K562 (cell line): ENCODE results near the gene KMT2A. TPM values are rescaled to one million over a fixed set of nuclear protein-coding genes. Genes with fewer than 3 reads are reported as not detected.
A peak's percentile ranks its signal among the peaks of the same experiment; 100 is the strongest.

Experiments used
- ATAC-seq: fragments of 200-7000 bp; cut with Tn5 transposase; 3 replicates; pipeline ENCODE4 v1.9.1; 2020; ENCODE audit warnings: moderate library complexity
- BruUV-seq: library from RNA; stranded (reverse); fragments of 400-500 nt; replicated peaks from 2 replicates; lab custom pipeline; 2021; lab: Mats Ljungman, UMichigan
- CTCF ChIA-PET: fragments of 300-600 bp; formaldehyde crosslinking; extraction: SDS; loops from one replicate; lab custom pipeline; 2021; ENCODE audit warnings: low intra/inter-chr PET ratio; lab: Yijun Ruan, JAX
- POLR2A ChIA-PET: fragments of 300-600, 350-650 bp; sonication (Branson Sonifier 250); formaldehyde crosslinking; extraction: SDS; loops from one replicate; lab custom pipeline; 2021; ENCODE audit warnings: antibody characterized with exemption, inconsistent platforms; lab: Yijun Ruan, JAX
- DNase-seq, 4 experiments: peaks; one replicate each; pipeline versions ENCODE4 v3.0.0 to v3.0.0-alpha.2; 2011 to 2018; ENCODE audit warnings: low spot score in 3 of 4, mixed read lengths in 3 of 4; ENCODE audit errors: extremely low read depth in 1 of 4
- FAIRE-seq: peaks from 2 replicates; lab custom pipeline; 2011; peaks lifted over from hg19 to GRCh38; lab: Jason Lieb, UNC
- H2AFZ ChIP-seq: 2 replicates; pipeline ENCODE4 v1.6.0; 2011; ENCODE audit warnings: low read depth, low read length, control low read depth, inconsistent platforms
- H3K27ac ChIP-seq: fragments of 200-600 bp; 3 replicates; pipeline ENCODE4 v1.8.0; 2011; ENCODE audit warnings: low read depth, mild to moderate bottlenecking, control low read depth, inconsistent platforms, low read length, moderate library complexity, mixed read lengths; ENCODE audit errors: extremely low read depth
- H3K27me3 ChIP-seq, 2 experiments: fragments of 300-600 bp in 1 of 2; 2 replicates in 1 of 2; 3 replicates in 1 of 2; pipeline versions ENCODE4 v1.6.0 to v1.8.0; 2011; ENCODE audit warnings: inconsistent platforms in 2 of 2, low read length in 2 of 2, mild to moderate bottlenecking in 1 of 2, mixed read lengths in 1 of 2, moderate library complexity in 1 of 2; ENCODE audit not compliant: control insufficient read depth in 2 of 2, insufficient read depth in 2 of 2
- H3K36me3 ChIP-seq: fragments of 300-600 bp; 3 replicates; pipeline ENCODE4 v1.8.0; 2011; ENCODE audit warnings: mild to moderate bottlenecking, low read length, inconsistent platforms; ENCODE audit not compliant: control insufficient read depth, insufficient read depth
- H3K4me1 ChIP-seq, 2 experiments: fragments of 200-600 bp in 1 of 2; replicated peaks in 1 of 2; 2 replicates in 1 of 2; 3 replicates in 1 of 2; pipeline versions ENCODE4 v1.5.1 to v1.8.0; 2011; ENCODE audit warnings: inconsistent platforms in 2 of 2, low read length in 2 of 2, mild to moderate bottlenecking in 1 of 2, mixed read lengths in 1 of 2, moderate library complexity in 1 of 2; ENCODE audit not compliant: control insufficient read depth in 2 of 2, insufficient read depth in 2 of 2
- H3K4me2 ChIP-seq: 2 replicates; pipeline ENCODE4 v1.6.1; 2011; ENCODE audit warnings: low read length, control low read depth, inconsistent platforms, mixed read lengths; ENCODE audit not compliant: insufficient read depth
- H3K4me3 ChIP-seq: fragments of 200-600 bp; sonication (generic), shearing (Covaris generic); 2 replicates; pipeline ENCODE4 v1.5.1; 2016; ENCODE audit warnings: control low read depth, inconsistent platforms
- H3K79me2 ChIP-seq: fragments of 200-600 bp; 3 replicates; pipeline ENCODE4 v1.8.0; 2011; ENCODE audit warnings: low read length, inconsistent platforms; ENCODE audit not compliant: control insufficient read depth, insufficient read depth
- H3K9ac ChIP-seq, 2 experiments: 2 replicates each; pipeline versions ENCODE4 v1.6.0 to v1.6.1; 2011; ENCODE audit warnings: low read depth in 2 of 2, low read length in 2 of 2, control low read depth in 1 of 2, inconsistent platforms in 1 of 2, mild to moderate bottlenecking in 1 of 2, mixed read lengths in 1 of 2; ENCODE audit not compliant: insufficient read depth in 1 of 2
- H3K9me1 ChIP-seq: one replicate; pipeline ENCODE4 v1.6.0; 2011; ENCODE audit warnings: inconsistent platforms, mild to moderate bottlenecking, low read length, moderate library complexity; ENCODE audit not compliant: control insufficient read depth, insufficient read depth
- H3K9me3 ChIP-seq: replicated peaks from 2 replicates; pipeline ENCODE4 v1.5.1; 2011; ENCODE audit warnings: low read depth, low read length, inconsistent platforms; ENCODE audit not compliant: control insufficient read depth, insufficient read depth
- H4K20me1 ChIP-seq: replicated peaks from 2 replicates; pipeline ENCODE4 v1.6.1; 2011; ENCODE audit warnings: low read length, inconsistent platforms, mixed read lengths; ENCODE audit not compliant: control insufficient read depth, insufficient read depth
- CTBP1 ChIP-seq: fragments of 450-650 bp; IDR thresholded peaks from 2 replicates; pipeline ENCODE4 v1.6.1; 2016; ENCODE audit warnings: borderline replicate concordance
- GATA2 ChIP-seq: sonication (generic); formaldehyde crosslinking; IDR thresholded peaks from 2 replicates; pipeline ENCODE4 v1.4.0; 2020; ENCODE audit warnings: mild to moderate bottlenecking, missing genetic modification reagents
- NCOA1 ChIP-seq: fragments of 450-650 bp; IDR thresholded peaks from 2 replicates; pipeline ENCODE4 v1.6.1; 2016; ENCODE audit warnings: low read depth
- SIN3A ChIP-seq, 2 experiments: fragments of 150-350 bp in 1 of 2; IDR thresholded peaks; 2 replicates each; pipeline ENCODE4 v1.6.1; 2011 to 2016; ENCODE audit warnings: borderline replicate concordance in 2 of 2, low read depth in 2 of 2, low read length in 2 of 2, mild to moderate bottlenecking in 2 of 2, moderate library complexity in 2 of 2; ENCODE audit not compliant: control insufficient read depth in 1 of 2
- SMARCE1 ChIP-seq: fragments of 450-650 bp; IDR thresholded peaks from 2 replicates; pipeline ENCODE4 v1.7.1; 2016; ENCODE audit warnings: mild to moderate bottlenecking
- ZC3H11A ChIP-seq: IDR thresholded peaks from 2 replicates; pipeline ENCODE4 v1.6.1; 2012; ENCODE audit warnings: low read depth, low read length, improper control_type of control experiment
- ZNF263 ChIP-seq: sonication (generic); formaldehyde crosslinking; IDR thresholded peaks from 2 replicates; pipeline ENCODE4 v1.8.0; 2022; ENCODE audit warnings: mild to moderate bottlenecking, missing genetic modification reagents, borderline replicate concordance
- WGBS: fragments of 100-300 bp; shearing (Covaris generic); methylation state at CpG from one replicate; pipeline ENCODE4 v1.1.6; 2016; ENCODE audit warnings: low coverage, mixed read lengths; ENCODE audit not compliant: insufficient coverage; ENCODE audit errors: missing lambda C conversion rate; 5-methylcytosine and 5-hydroxymethylcytosine counted together
- in situ Hi-C: fragments of 300-500 bp; cut with MboI; formaldehyde crosslinking; loops from 4 replicates; pipeline ENCODE4 v1.15.0; 2018; ENCODE audit warnings: inconsistent platforms, mixed read lengths
- intact Hi-C: fragments of 100-400 bp; cut with micrococcal nuclease; formaldehyde crosslinking; loops from 2 replicates; pipeline ENCODE4 v1.14.2; 2022
- polyA plus RNA-seq, 8 experiments: library from polyadenylated mRNA; depleted of rRNA in 4 of 8; stranded (reverse) in 5 of 8; unstranded in 3 of 8; fragments of >200 nt; fragmentation: Nextera tagmentation in 2 of 8; fragmentation: Illumina TruSeq in 1 of 8; extraction: Ambion mirVana in 2 of 8; extraction: Trizol in 1 of 8; gene quantifications; 2 replicates each; pipeline versions ENCODE4 v1.2.1 to v1.2.3, GENCODE V29; 2011 to 2014; ENCODE audit warnings: inconsistent platforms in 1 of 8, missing spikeins in 1 of 8
- total RNA-seq, 7 experiments: library from RNA; depleted of rRNA in 6 of 7; stranded (reverse); fragments of >200 nt in 6 of 7; fragmentation: Illumina TruSeq in 2 of 7; extraction: Trizol in 2 of 7; gene quantifications; 2 replicates each; pipeline versions ENCODE4 v1.2.1 to v1.2.3, GENCODE V29; 2011 to 2021; ENCODE audit warnings: low replicate concordance in 1 of 7
- TF ChIP-seq, protein P1 (sequence below): fragments of 200-600 bp; sonication (generic); IDR thresholded peaks from one replicate; pipeline ENCODE4 v1.6.1; 2012; ENCODE audit warnings: mild to moderate bottlenecking, low read depth, low read length, inconsistent platforms

Gene KMT2A
- total and polyA plus RNA-seq, 9 of the 15 experiments (the other 6 are each of a cell fraction or from before 2014, with no cell fraction given): 9.6 to 59.9 (median 32.6) TPM

DNA sequence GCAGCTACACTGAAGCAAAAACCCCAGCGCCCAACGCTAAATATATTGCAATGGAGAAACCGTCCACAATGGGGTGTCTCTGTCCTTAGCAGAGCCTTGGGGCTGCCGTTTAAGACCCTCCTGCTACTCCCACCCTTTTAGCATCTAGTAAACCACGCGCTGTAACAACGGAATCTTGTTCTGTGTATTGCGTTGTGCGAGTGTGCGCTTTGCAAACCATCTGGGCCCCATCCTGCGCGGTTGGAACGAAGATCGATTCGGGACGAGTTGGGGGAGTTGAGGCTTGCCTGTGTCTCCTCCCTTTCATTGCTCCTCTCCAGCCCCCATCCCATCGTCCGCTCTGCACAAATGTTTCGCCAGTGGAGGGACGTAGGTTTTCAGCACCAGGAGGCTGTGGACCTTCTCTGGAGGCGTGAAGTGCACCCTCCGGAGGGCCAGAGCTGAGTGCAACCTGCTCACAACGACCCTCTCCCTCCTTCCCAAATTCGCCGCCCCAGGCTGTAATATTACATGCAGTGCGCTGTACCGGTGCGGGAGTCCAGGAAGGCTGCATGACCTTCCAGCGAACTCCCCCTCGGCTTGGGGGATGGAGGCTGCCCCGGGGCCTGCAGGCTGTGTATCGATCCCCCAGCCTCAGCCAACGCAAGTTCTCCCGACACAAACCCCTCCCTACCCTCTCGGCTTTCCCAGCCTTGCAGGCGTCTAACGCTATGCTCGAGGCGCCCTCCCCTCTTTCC lies 1.6 kb upstream of the KMT2A start:
- H3K79me2 ChIP-seq: peaks cover 36% of the 10 kb centered on the region
- H2AFZ ChIP-seq: peak overlapping the region; percentile 90
- H3K4me2 ChIP-seq: peak overlapping the region; percentile 96
- ChIA-PET CTCF (interaction anchor here (0.5 kb wide), 1 partner anchor 353 kb away, joined by 3 read pairs; no protein-coding TSS in a partner anchor), POLR2A (interaction anchor here (0.5 to 2.0 kb wide), 8 partner anchors 15 to 81 kb away, joined by 3 to 6 read pairs (median 3); no protein-coding TSS in a partner anchor)
- peak; percentile 11 for ATAC-seq
- no peaks in the 10 kb centered on the region for H3K9me3 ChIP-seq
- FAIRE-seq: peak; percentile 72
- no peaks in the 10 kb centered on the region for H3K27me3 ChIP-seq
- in situ Hi-C loops (no loop called here), intact Hi-C loops (no loop called here)
- no TSS peak for BruUV-seq
- peaks cover 23% of the 10 kb centered on the region for H4K20me1 ChIP-seq
- peak overlapping the region; percentile 79 for H3K27ac ChIP-seq
- peak overlapping the region; percentile 61 to 92 for H3K9ac ChIP-seq
- WGBS: 4% methylated on average over 34 of the region's 39 CpGs
- H3K9me1 ChIP-seq: no peaks in the 10 kb centered on the region
- H3K4me1 ChIP-seq: peaks cover 21 to 35% of the 10 kb centered on the region in 2 experiments
- peaks cover 10% of the 10 kb centered on the region; the same call in 2 of the 3 replicates for H3K36me3 ChIP-seq
- peak in 2 of 4 experiments; percentile 37 to 65 for DNase-seq
- peak overlapping the region; percentile 91 for H3K4me3 ChIP-seq
- TF ChIP-seq ZC3H11A (no peak), NCOA1 (peak; percentile 64), SMARCE1 (peak; percentile 29; the same call in 1 of the 2 replicates), ZNF263 (CRISPR knock-in tag) (0 out of 2 replicates have a peak, but pooled peaks have one; percentile 40), SIN3A (IDR thresholded peaks at IDR 0.05; ENCODE audit: borderline replicate concordance in 2 of 2, control insufficient read depth in 1 of 2, low read depth in 2 of 2, low read length in 2 of 2) (peak in 1 of 2 experiments; percentile 97; a peak in 2 of 4 replicates), CTBP1 (0 out of 2 replicates have a peak, but pooled peaks have one; percentile 45), GATA2 (CRISPR knock-in tag) (0 out of 2 replicates have a peak, but pooled peaks have one; percentile 17)
- TF ChIP-seq, protein P1, sequence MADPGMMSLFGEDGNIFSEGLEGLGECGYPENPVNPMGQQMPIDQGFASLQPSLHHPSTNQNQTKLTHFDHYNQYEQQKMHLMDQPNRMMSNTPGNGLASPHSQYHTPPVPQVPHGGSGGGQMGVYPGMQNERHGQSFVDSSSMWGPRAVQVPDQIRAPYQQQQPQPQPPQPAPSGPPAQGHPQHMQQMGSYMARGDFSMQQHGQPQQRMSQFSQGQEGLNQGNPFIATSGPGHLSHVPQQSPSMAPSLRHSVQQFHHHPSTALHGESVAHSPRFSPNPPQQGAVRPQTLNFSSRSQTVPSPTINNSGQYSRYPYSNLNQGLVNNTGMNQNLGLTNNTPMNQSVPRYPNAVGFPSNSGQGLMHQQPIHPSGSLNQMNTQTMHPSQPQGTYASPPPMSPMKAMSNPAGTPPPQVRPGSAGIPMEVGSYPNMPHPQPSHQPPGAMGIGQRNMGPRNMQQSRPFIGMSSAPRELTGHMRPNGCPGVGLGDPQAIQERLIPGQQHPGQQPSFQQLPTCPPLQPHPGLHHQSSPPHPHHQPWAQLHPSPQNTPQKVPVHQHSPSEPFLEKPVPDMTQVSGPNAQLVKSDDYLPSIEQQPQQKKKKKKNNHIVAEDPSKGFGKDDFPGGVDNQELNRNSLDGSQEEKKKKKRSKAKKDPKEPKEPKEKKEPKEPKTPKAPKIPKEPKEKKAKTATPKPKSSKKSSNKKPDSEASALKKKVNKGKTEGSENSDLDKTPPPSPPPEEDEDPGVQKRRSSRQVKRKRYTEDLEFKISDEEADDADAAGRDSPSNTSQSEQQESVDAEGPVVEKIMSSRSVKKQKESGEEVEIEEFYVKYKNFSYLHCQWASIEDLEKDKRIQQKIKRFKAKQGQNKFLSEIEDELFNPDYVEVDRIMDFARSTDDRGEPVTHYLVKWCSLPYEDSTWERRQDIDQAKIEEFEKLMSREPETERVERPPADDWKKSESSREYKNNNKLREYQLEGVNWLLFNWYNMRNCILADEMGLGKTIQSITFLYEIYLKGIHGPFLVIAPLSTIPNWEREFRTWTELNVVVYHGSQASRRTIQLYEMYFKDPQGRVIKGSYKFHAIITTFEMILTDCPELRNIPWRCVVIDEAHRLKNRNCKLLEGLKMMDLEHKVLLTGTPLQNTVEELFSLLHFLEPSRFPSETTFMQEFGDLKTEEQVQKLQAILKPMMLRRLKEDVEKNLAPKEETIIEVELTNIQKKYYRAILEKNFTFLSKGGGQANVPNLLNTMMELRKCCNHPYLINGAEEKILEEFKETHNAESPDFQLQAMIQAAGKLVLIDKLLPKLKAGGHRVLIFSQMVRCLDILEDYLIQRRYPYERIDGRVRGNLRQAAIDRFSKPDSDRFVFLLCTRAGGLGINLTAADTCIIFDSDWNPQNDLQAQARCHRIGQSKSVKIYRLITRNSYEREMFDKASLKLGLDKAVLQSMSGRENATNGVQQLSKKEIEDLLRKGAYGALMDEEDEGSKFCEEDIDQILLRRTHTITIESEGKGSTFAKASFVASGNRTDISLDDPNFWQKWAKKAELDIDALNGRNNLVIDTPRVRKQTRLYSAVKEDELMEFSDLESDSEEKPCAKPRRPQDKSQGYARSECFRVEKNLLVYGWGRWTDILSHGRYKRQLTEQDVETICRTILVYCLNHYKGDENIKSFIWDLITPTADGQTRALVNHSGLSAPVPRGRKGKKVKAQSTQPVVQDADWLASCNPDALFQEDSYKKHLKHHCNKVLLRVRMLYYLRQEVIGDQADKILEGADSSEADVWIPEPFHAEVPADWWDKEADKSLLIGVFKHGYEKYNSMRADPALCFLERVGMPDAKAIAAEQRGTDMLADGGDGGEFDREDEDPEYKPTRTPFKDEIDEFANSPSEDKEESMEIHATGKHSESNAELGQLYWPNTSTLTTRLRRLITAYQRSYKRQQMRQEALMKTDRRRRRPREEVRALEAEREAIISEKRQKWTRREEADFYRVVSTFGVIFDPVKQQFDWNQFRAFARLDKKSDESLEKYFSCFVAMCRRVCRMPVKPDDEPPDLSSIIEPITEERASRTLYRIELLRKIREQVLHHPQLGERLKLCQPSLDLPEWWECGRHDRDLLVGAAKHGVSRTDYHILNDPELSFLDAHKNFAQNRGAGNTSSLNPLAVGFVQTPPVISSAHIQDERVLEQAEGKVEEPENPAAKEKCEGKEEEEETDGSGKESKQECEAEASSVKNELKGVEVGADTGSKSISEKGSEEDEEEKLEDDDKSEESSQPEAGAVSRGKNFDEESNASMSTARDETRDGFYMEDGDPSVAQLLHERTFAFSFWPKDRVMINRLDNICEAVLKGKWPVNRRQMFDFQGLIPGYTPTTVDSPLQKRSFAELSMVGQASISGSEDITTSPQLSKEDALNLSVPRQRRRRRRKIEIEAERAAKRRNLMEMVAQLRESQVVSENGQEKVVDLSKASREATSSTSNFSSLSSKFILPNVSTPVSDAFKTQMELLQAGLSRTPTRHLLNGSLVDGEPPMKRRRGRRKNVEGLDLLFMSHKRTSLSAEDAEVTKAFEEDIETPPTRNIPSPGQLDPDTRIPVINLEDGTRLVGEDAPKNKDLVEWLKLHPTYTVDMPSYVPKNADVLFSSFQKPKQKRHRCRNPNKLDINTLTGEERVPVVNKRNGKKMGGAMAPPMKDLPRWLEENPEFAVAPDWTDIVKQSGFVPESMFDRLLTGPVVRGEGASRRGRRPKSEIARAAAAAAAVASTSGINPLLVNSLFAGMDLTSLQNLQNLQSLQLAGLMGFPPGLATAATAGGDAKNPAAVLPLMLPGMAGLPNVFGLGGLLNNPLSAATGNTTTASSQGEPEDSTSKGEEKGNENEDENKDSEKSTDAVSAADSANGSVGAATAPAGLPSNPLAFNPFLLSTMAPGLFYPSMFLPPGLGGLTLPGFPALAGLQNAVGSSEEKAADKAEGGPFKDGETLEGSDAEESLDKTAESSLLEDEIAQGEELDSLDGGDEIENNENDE: no peak
